Upper lobe of right lung (tissue), 1 donor: Measurements from ENCODE around the gene GBA2. TPM values are rescaled to one million over a fixed set of nuclear protein-coding genes. Genes with fewer than 3 reads are reported as not detected.

Source experiments
- ATAC-seq: fragments of 200-7000 bp; cut with Tn5 transposase; one replicate; pipeline ENCODE4 v1.9.1; 2020; ENCODE audit warnings: mild to moderate bottlenecking, moderate library complexity
- DNase-seq: peaks from one replicate; pipeline ENCODE4 v3.0.0-alpha.2; 2020
- H3K27ac ChIP-seq: fragments of 200-600 bp; one replicate; pipeline ENCODE4 v1.8.0; 2022
- H3K27me3 ChIP-seq: fragments of 200-600 bp; one replicate; pipeline ENCODE4 v1.8.0; 2022; ENCODE audit warnings: mild to moderate bottlenecking
- H3K36me3 ChIP-seq: fragments of 200-600 bp; one replicate; pipeline ENCODE4 v1.8.0; 2022
- H3K4me1 ChIP-seq: fragments of 200-600 bp; one replicate; pipeline ENCODE4 v1.8.0; 2022
- H3K4me3 ChIP-seq: fragments of 200-600 bp; one replicate; pipeline ENCODE4 v1.8.0; 2022; ENCODE audit warnings: mild to moderate bottlenecking
- H3K9me3 ChIP-seq: fragments of 200-600 bp; one replicate; pipeline ENCODE4 v1.8.0; 2022
- CTCF ChIP-seq: fragments of 200-600 bp; IDR thresholded peaks from one replicate; pipeline ENCODE4 v1.8.0; 2022; ENCODE audit warnings: antibody characterized with exemption
- intact Hi-C: fragments of 100-400 bp; cut with DNase I; formaldehyde crosslinking; loops from one replicate; pipeline ENCODE4 v1.11.0; 2022
- total RNA-seq: library from RNA; stranded (reverse); fragmentation: NEBNext Ultra II Directional; extraction: Animal tissue kit (Norgen Biotek cat#: 25700); gene quantifications from one replicate; pipeline ENCODE4 v1.2.1, GENCODE V29; 2021
- donor health status: DM: no; HTN: yes; CAD: no; lungs with severe emphysema.

Gene GBA2
- total RNA-seq, 1 donor from 2014 or later = 99.1 TPM

GRCh38 chr9:35743880-35744518, 5.0 kb downstream of the GBA2 start:
- H3K36me3 ChIP-seq = peaks cover 68% of the 10 kb centered on the region
- H3K4me1 ChIP-seq = peaks cover 32% of the 10 kb centered on the region

DNA sequence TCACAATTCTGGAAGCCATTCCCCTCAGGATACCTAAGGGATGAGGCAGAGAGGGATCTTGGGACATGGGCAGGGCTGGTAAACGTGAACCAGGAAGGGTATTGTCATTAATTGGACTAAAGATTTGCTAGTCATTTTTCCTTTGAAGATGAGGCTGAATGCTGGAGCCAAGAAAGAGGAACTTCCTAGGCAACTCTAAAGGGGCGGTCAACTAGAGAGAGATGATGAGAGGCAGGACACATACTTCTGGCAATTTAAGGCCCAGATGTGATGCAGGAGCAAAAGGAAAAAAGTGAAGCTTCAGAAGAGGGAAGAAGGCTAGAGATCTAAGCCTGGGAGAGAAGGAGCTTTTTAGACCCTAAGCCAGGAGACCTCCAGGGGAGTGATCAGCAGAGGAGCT, 5.6 kb downstream of the GBA2 start:
- no peak for ATAC-seq
- intact Hi-C loops = no loop called here
- Histone ChIP-seq H3K36me3 (peaks cover 73% of the 10 kb centered on the region), H3K27me3 (no peaks in the 10 kb centered on the region), H3K4me3 (no peak overlapping the region), H3K27ac (no peak overlapping the region), H3K9me3 (no peaks in the 10 kb centered on the region), H3K4me1 (peaks cover 32% of the 10 kb centered on the region)
- TF ChIP-seq CTCF = no peak
- DNase-seq = no peak

More at GRCh38 chr9:35743880-35744518, 5.0 kb downstream of the GBA2 start:
- TF ChIP-seq CTCF = no peak
- Histone ChIP-seq H3K9me3 (no peaks in the 10 kb centered on the region), H3K27me3 (no peaks in the 10 kb centered on the region), H3K4me3 (no peak overlapping the region), H3K27ac (no peak overlapping the region)
- ATAC-seq = no peak
- intact Hi-C loops = no loop called here
- DNase-seq = no peak

DNA sequence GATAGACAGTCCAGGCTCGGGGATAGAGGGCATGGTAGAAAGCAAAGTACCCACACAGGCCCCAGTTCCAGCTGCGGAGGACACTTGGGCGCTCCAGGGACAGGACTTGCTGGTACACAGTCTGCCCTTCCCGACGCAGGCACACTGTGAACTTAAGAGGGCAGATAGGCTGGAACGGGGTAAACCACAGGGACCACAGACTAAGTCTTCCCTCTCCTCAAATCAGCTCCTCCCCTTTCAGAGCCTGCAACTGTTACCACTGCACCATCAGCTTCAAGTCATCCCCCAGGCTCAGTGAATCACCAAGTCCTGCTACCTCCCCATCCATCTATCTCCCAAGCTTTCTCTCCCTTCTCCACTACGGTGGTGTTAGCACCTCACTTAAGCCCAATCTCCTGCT, 7.3 kb downstream of the GBA2 start:
- no peak overlapping the region for H3K4me3 ChIP-seq
- intact Hi-C loops = no loop called here
- H3K27ac ChIP-seq = no peak overlapping the region
- peaks cover 20% of the 10 kb centered on the region for H3K4me1 ChIP-seq
- ATAC-seq (no peak), DNase-seq (no peak)
- no peak for TF ChIP-seq CTCF
- H3K36me3 ChIP-seq = peaks cover 90% of the 10 kb centered on the region
- no peaks in the 10 kb centered on the region for H3K9me3 ChIP-seq
- no peaks in the 10 kb centered on the region for H3K27me3 ChIP-seq

- Histone ChIP-seq H3K9me3 (no peaks in the 10 kb centered on the region), H3K4me1 (peaks cover 5% of the 10 kb centered on the region), H3K4me3 (no peak overlapping the region), H3K27me3 (no peaks in the 10 kb centered on the region), H3K27ac (no peak overlapping the region), H3K36me3 (peaks cover 99% of the 10 kb centered on the region)
- no peak for TF ChIP-seq CTCF
- no peak for DNase-seq
- intact Hi-C loops = no loop called here
- ATAC-seq = no peak
These were observed 8.8 kb downstream of the GBA2 start for GRCh38 chr9:35740243-35740642.

- Histone ChIP-seq H3K9me3 (no peaks in the 10 kb centered on the region), H3K4me3 (no peak overlapping the region), H3K4me1 (peaks cover 2% of the 10 kb centered on the region), H3K27me3 (no peaks in the 10 kb centered on the region), H3K27ac (no peak overlapping the region), H3K36me3 (peaks cover 100% of the 10 kb centered on the region)
- no peak for DNase-seq
- ATAC-seq = no peak
- intact Hi-C loops = no loop called here
- TF ChIP-seq CTCF = no peak
These were observed 10.1 kb downstream of the GBA2 start for GRCh38 chr9:35738924-35739323.

GRCh38 chr9:35738186-35738585, 10.8 kb downstream of the GBA2 start:
- Histone ChIP-seq H3K4me1 (peaks cover 10% of the 10 kb centered on the region), H3K27me3 (no peaks in the 10 kb centered on the region), H3K9me3 (no peaks in the 10 kb centered on the region), H3K4me3 (no peak overlapping the region), H3K27ac (no peak overlapping the region), H3K36me3 (peaks cover 93% of the 10 kb centered on the region)
- intact Hi-C loops = no loop called here
- TF ChIP-seq CTCF = no peak
- no peak for DNase-seq
- ATAC-seq = no peak
